OCI-LY7 (cell line): ENCODE measurements around the gene UNC5A.

Source experiments
- EZH2phosphoT487 ChIP-seq: fragments of 200-600 bp; sonication (generic); IDR thresholded peaks from 2 replicates; pipeline ENCODE4 v1.6.1; 2018; ENCODE audit warnings: low read depth, borderline replicate concordance, mild to moderate bottlenecking, mixed run types, antibody characterized with exemption, low read length, moderate library complexity, mixed read lengths
- TF ChIP-seq, protein P1 (sequence below): fragments of 200-600 bp; sonication (generic); conservative IDR thresholded peaks from 2 replicates; pipeline ENCODE4 v1.5.1; 2014; ENCODE audit warnings: mild to moderate bottlenecking, antibody characterized with exemption, low read length, moderate library complexity, mixed read lengths

DNA sequence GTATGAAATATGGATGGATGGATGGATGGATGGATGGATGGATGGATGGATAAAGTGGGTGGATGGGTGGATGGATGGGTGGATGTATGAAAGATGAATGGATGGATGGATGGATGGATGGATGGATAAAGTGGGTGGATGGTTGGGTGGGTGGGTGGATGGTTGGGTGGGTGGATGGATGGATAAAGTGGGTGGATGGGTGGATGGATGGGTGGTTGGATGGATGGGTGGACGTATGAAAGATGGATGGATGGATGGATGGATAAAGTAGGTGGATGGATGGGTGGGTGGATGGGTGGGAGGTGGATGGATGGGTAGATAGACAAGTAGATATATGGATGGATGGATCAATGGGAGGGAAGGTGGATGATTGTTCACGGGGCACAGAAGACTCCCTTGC is 19.0 kb downstream of the UNC5A start:
- TF ChIP-seq, protein P1, sequence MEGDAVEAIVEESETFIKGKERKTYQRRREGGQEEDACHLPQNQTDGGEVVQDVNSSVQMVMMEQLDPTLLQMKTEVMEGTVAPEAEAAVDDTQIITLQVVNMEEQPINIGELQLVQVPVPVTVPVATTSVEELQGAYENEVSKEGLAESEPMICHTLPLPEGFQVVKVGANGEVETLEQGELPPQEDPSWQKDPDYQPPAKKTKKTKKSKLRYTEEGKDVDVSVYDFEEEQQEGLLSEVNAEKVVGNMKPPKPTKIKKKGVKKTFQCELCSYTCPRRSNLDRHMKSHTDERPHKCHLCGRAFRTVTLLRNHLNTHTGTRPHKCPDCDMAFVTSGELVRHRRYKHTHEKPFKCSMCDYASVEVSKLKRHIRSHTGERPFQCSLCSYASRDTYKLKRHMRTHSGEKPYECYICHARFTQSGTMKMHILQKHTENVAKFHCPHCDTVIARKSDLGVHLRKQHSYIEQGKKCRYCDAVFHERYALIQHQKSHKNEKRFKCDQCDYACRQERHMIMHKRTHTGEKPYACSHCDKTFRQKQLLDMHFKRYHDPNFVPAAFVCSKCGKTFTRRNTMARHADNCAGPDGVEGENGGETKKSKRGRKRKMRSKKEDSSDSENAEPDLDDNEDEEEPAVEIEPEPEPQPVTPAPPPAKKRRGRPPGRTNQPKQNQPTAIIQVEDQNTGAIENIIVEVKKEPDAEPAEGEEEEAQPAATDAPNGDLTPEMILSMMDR, result no peak
- TF ChIP-seq EZH2phosphoT487, result no peak
